ENCODE measurements around the gene DUSP14. TPM values are rescaled to one million over a fixed set of nuclear protein-coding genes. Genes with fewer than 3 reads are reported as not detected.
"Not testable (repeated sequence)": the region's sequence is repeated elsewhere in the genome, so short reads cannot be mapped to it uniquely, and the experiment has no call there.

DUSP14 gene
- total RNA-seq, 1 experiment from 2014 or later: 22.4 TPM

DNA sequence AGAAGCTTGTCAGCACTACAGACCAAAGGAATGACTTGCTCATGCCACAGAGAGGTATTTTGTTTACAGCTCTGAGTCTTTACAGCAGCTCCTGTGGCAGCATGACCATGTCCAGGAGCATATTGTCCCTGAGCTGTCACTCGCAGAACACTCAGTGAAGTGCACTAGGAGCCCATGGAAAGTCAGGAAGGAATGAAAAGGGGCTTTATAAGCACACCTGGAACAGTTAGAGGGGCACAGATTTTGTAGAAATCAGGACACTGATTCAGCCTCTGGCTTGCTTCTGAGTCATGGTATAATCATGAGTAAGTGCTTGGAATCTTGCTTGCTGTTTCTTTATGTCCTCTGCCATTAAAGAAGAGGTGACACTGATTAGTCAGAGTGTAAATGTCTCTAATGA lies 42.0 kb upstream of the DUSP14 start (continued):
- TF ChIP-seq RORB (CRISPR knock-in tag; IDR thresholded peaks at IDR 0.05): no peak
- no peak for TF ChIP-seq CREM (CRISPR knock-in tag; IDR thresholded peaks at IDR 0.05)
- TF ChIP-seq ETV6 (CRISPR knock-in tag; IDR thresholded peaks at IDR 0.05): no peak

DNA sequence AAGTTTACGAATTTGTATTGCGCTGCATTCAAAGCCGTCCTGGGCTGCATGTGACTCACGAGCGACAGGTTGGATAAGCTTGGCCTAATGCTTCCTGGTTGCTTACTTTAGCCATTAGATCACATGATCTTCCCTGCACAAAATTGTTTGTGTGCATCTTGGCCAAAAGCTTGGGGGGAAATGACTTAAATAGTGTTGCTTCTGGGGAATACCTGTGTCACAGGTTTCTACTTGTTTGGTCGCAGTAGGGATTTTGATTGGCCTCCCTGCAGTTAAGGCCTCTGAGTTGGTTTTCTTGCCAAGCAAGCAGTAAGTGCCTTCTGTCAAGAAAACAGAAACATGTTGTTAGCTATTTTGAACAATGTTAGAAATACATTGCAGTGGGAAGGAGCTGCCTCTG lies 39.6 kb upstream of the DUSP14 start:
- Mint-ChIP-seq H3K4me3 (no peak overlapping the region), H3K9me3 (no peaks in the 10 kb centered on the region), H3K4me1 (peaks cover 22% of the 10 kb centered on the region), H3K27me3 (ENCODE audit: low read depth) (no peaks in the 10 kb centered on the region), H3K36me3 (peaks cover 10% of the 10 kb centered on the region; the same call in 1 of the 2 replicates), H3K27ac (peak overlapping the region; percentile 17)
- CTCF ChIA-PET: interaction anchor here (0.6 to 2.0 kb wide), 4 partner anchors 13 to 77 kb away, joined by 3 to 9 read pairs (median 6); no protein-coding TSS in a partner anchor
- POLR2A ChIA-PET: no interaction called here
- no peak for TF ChIP-seq PRRX2 (CRISPR knock-in tag; IDR thresholded peaks at IDR 0.05)
- ATAC-seq (no peak), DNase-seq (ENCODE audit: low spot score) (no peak)

- H3K4me3 Mint-ChIP-seq; CTCF ChIA-PET; ATAC-seq; H3K27me3 Mint-ChIP-seq (ENCODE audit: low read depth); H3K36me3 Mint-ChIP-seq; DNase-seq (ENCODE audit: low spot score); H3K9me3 Mint-ChIP-seq: not testable (repeated sequence)
- peak overlapping the region; percentile 18; the same call in 1 of the 2 replicates for H3K27ac Mint-ChIP-seq
- POLR2A ChIA-PET: interaction anchor here (0.6 kb wide), 1 partner anchor 559 kb away, joined by 3 read pairs; no protein-coding TSS in a partner anchor
- peaks cover 14% of the 10 kb centered on the region for H3K4me1 Mint-ChIP-seq
These were observed 31.9 kb upstream of the DUSP14 start for GRCh38 chr17:37457801-37458200.

- no peak overlapping the region for H3K4me3 Mint-ChIP-seq
- H3K27ac Mint-ChIP-seq: no peak overlapping the region
- no peaks in the 10 kb centered on the region for H3K27me3 Mint-ChIP-seq (ENCODE audit: low read depth)
- H3K4me1 Mint-ChIP-seq: peaks cover 14% of the 10 kb centered on the region
- H3K9me3 Mint-ChIP-seq: no peaks in the 10 kb centered on the region
- no peak for ATAC-seq
- POLR2A ChIA-PET: no interaction called here
- CTCF ChIA-PET: interaction anchor here (1.1 kb wide), 1 partner anchor 21 kb away, joined by 4 read pairs; no protein-coding TSS in a partner anchor
- H3K36me3 Mint-ChIP-seq: peaks cover 8% of the 10 kb centered on the region; the same call in 1 of the 2 replicates
- no peak for TF ChIP-seq HMGA2 (CRISPR knock-in tag; IDR thresholded peaks at IDR 0.05)
- no peak for TF ChIP-seq CDX4 (CRISPR knock-in tag; IDR thresholded peaks at IDR 0.05; ENCODE audit: borderline replicate concordance)
- no peak for TF ChIP-seq NFE2L1 (CRISPR knock-in tag; IDR thresholded peaks at IDR 0.05)
- TF ChIP-seq, protein P1, sequence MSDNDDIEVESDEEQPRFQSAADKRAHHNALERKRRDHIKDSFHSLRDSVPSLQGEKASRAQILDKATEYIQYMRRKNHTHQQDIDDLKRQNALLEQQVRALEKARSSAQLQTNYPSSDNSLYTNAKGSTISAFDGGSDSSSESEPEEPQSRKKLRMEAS (CRISPR knock-in tag; IDR thresholded peaks at IDR 0.05): no peak
- DNase-seq (ENCODE audit: low spot score): no peak
These were observed 30.9 kb upstream of the DUSP14 start for GRCh38 chr17:37458805-37459204.

DNA sequence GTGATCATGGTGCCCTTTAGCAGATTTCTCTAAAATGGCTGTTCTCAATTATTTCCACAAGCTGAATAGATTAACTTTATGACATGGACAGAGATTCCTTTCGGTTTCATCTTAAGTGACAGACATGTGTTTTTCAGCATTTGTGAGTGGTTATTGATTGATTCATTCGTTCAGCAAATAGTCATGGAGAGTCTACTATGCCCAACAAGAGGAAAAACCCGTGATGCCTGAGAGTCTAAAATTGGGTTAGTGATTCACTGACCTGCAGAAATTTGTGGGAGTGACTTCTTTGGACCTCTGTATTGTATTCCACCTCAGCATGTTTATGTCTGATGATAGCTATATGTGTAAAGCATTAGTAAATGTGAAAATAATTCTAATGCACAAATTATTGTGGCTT lies 28.0 kb upstream of the DUSP14 start:
- ChIA-PET POLR2A (no interaction called here), CTCF (interaction anchor here (1.0 kb wide), 1 partner anchor 24 kb away, joined by 4 read pairs; no protein-coding TSS in a partner anchor)
- H3K4me3 Mint-ChIP-seq: no peak overlapping the region
- H3K9me3 Mint-ChIP-seq: no peaks in the 10 kb centered on the region
- no peaks in the 10 kb centered on the region for H3K4me1 Mint-ChIP-seq
- no peak for DNase-seq (ENCODE audit: low spot score)
- peaks cover 21% of the 10 kb centered on the region for H3K36me3 Mint-ChIP-seq
- H3K27ac Mint-ChIP-seq: peak overlapping the region; percentile 4; the same call in 1 of the 2 replicates
- no peak for ATAC-seq
- H3K27me3 Mint-ChIP-seq (ENCODE audit: low read depth): no peaks in the 10 kb centered on the region
- TF ChIP-seq OVOL2 (CRISPR knock-in tag; IDR thresholded peaks at IDR 0.05; ENCODE audit: borderline replicate concordance): no peak
- TF ChIP-seq IRF2 (CRISPR knock-in tag; IDR thresholded peaks at IDR 0.05; ENCODE audit: borderline replicate concordance, low read depth): no peak
- no peak for TF ChIP-seq KAT7 (CRISPR knock-in tag; IDR thresholded peaks at IDR 0.05; ENCODE audit: borderline replicate concordance)
- no peak for TF ChIP-seq NR2C2 (CRISPR knock-in tag; IDR thresholded peaks at IDR 0.05)
- TF ChIP-seq RELA (CRISPR knock-in tag; IDR thresholded peaks at IDR 0.05; ENCODE audit: borderline replicate concordance): no peak
- no peak for TF ChIP-seq ARID4B (CRISPR knock-in tag; IDR thresholded peaks at IDR 0.05; ENCODE audit: borderline replicate concordance)
- no peak for TF ChIP-seq NFATC4 (CRISPR knock-in tag; IDR thresholded peaks at IDR 0.05)
- TF ChIP-seq, protein P2, sequence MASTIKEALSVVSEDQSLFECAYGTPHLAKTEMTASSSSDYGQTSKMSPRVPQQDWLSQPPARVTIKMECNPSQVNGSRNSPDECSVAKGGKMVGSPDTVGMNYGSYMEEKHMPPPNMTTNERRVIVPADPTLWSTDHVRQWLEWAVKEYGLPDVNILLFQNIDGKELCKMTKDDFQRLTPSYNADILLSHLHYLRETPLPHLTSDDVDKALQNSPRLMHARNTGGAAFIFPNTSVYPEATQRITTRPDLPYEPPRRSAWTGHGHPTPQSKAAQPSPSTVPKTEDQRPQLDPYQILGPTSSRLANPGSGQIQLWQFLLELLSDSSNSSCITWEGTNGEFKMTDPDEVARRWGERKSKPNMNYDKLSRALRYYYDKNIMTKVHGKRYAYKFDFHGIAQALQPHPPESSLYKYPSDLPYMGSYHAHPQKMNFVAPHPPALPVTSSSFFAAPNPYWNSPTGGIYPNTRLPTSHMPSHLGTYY (CRISPR knock-in tag; IDR thresholded peaks at IDR 0.05): no peak
- no peak for TF ChIP-seq CREM (CRISPR knock-in tag; IDR thresholded peaks at IDR 0.05)
- TF ChIP-seq AR (CRISPR knock-in tag; IDR thresholded peaks at IDR 0.05): no peak

Measured in WTC11 (cell line).